EH (cell line): Measurements from ENCODE around the gene DENND6B.
"Not testable (repeated sequence)": the region's sequence is repeated elsewhere in the genome, so short reads cannot be mapped to it uniquely, and the experiment has no call there.

Experiments used
- DNase-seq: peaks from one replicate; pipeline ENCODE4 v3.0.0-alpha.2; 2015; ENCODE audit warnings: low read depth

DENND6B gene

DNA sequence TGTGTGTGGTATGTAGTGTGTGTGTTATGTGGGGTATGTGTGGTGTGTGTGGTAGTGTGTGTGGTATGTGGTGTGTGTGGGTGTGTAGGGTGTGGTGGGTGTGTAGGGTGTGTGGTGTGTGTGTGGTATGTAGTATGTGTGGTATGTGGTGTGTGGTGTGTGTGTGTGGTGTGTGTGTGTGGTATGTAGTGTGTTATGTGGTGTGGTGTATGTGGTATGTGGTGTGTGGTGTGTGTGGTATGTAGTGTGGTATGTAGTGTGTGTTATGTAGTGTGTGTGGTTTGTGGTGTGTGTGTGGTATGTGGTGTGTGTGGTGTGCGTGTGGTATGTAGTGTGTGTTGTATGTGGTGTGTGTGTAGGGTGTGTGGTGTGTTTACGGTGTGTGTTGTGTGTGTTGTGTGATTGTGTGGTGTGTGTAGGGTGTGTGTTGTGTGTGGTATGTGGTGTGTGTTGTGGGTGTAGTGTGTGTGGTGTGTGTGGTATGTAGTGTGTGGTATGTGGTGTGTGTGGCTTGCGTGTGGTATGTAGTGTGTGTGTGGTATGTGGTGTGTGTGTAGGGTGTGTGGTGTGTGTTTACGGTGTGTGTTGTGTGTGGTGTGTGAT is 12.1 kb upstream of the DENND6B start:
- peak; percentile 8 for DNase-seq

DNA sequence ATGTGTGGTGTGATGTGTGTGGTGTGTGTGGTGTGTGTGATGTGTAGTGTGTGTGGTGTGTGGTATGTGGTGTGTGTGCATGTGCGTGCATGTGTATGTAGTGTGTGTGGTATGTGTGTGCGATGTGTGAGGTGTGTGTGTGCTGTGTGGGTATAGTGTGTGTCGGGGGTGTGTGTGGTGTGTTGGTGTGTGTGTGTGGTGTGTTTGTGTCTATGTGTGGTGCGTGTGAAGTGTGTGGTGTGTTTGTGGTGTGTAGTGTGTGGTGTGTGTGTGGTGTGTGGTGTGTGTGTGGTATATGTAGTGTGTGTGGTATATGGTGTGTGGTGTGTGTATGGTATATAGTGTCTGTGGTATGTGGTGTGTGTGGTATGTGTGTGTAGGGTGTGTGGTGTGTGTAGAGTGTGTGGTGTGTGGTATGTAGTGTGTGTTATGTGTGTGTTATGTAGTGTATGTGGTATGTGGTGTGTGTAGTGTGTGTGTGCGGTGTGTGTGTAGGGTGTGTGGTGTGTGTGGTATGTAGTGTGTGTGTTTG is 11.3 kb upstream of the DENND6B start:
- no peak for DNase-seq

GRCh38 chr22:50337262-50338041 is 10.6 kb upstream of the DENND6B start:
- no peak for DNase-seq

GRCh38 chr22:50334433-50334832 is 7.6 kb upstream of the DENND6B start:
- not testable (repeated sequence) for DNase-seq

DNA sequence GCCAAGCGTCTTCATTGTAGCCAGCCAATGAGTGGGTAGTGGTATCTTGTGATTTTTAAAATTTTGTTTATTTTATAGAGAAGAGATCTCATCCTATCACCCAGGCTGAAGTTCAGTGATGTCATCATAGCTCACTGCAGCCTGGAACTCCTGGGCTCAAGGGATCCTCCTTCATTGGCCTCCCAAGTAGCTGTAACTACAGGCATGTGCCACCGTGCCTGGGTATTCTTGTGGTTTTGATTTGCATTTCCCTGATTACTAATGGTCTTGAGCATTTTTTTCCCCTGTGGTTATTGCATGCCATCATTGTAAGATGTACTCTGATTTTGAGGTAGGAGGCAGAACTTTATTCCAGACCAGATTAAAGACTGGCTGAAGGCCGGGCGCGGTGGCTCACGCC is 2.4 kb upstream of the DENND6B start:
- peak; percentile 75 for DNase-seq

- DNase-seq = no peak
Observed at GRCh38 chr22:50327711-50328019, 853 bp upstream of the DENND6B start.

GRCh38 chr22:50326225-50326955 is 422 bp downstream of the DENND6B start:
- DNase-seq = no peak

DNA sequence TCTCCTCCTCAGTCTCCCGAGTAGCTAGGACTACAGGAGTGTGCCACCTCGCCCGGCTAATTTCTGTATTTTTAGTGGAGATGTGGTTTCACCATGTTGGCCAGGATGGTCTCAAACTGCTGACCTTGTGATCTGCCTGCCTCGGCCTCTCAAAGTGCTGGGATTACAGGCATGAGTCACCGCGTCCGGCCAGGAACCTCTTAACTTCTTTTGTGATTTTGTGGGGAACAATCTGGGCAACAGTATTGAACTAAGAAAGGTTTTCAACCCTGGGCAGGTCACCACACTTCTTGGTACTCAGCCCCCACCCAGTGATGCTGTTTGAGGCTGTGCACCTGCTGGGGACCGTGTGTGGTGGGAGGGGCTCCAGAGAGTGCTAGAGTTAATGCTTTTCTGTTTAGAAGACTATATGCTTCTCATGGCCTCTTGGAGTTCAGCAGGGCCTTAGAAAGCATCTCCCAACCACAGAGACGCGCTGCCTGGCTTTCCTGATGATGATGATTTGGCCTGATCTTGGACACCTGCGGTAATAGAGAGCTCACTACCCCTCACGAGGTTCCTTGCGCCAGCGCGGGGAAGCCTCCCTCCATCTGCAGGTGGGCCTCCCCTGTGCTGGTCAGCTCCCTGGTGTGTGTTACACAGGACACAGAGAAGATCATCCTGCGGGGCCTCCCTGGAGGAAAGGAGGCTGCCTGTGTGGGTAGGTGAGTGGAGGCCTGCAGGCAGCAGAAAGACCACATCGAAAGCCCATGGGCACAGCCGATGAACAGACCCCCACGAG is 1.2 kb downstream of the DENND6B start:
- DNase-seq = no peak

- DNase-seq = no peak
Observed at GRCh38 chr22:50323900-50324299, 2.9 kb downstream of the DENND6B start.

DNA sequence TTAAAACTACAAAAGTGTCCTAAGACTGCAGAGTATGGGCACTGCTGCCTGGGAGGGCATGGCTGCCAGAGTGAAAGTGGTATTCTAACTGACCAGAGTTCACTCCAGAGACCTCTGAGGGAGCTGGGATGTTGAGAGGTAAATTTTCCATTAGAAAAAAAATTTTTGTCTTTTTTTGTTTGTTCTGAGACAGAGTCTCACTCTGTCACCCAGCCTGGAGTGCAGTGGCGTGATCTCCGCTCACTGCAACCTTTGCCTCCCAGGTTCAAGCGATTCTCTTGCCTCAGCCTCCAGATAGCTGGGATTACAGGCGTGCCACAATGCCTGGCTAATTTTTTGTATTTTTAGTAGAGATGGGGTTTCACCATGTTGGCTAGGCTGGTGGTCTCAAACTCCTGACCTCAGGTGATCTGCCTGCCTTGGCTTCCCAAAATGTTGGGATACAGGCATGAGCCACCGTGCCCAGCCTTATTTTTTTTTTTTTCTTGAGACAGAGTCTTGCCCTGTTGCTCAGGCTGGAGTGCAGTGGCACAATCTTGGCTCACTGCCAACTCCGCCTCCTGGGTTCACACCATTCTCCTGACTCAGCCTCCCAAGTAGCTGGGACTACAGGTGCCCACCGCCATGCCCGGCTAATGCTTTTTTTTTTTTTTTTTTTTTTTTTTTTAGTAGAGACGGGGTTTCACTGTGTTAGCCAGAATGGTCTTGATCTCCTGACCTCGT is 4.3 kb downstream of the DENND6B start:
- DNase-seq = not testable (repeated sequence)

GRCh38 chr22:50320671-50321325 is 6.0 kb downstream of the DENND6B start:
- no peak for DNase-seq

GRCh38 chr22:50320116-50320515 is 6.7 kb downstream of the DENND6B start:
- no peak for DNase-seq

GRCh38 chr22:50319503-50319951 is 7.3 kb downstream of the DENND6B start:
- no peak for DNase-seq

DNA sequence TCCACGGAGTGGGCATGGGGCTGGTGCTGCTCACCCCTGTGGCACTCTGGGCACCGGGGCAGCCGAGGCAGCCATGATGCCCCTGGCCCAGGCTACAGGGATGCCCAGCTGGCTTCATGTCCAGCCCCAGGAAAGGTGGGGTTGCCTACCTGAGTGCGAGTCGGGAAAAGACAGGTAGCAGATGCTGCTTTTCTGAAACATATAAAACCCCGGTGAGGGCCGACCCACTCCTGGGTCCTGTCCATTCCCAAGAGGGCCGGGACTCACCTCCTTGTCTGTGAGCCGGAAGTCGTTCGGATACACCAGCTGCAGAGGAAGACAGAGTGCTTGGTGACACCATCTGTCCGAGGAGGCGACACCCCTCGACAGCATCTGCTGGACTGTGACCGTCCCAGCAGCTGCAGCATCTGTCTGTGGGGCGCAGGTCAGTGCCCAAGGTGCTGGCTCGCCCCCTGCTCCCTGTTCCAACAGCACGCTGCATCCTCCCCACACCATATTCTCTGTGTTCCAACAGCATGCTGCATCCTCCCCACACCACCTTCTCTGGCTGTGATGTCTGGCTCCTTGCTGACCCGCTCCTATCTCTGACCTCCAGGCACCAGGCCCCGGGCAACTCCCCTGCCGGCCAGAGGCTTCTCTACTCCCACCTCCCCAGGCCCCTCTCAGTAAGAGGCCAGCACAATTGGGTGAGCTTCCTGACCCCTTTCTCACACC is 8.0 kb downstream of the DENND6B start:
- no peak for DNase-seq

DNA sequence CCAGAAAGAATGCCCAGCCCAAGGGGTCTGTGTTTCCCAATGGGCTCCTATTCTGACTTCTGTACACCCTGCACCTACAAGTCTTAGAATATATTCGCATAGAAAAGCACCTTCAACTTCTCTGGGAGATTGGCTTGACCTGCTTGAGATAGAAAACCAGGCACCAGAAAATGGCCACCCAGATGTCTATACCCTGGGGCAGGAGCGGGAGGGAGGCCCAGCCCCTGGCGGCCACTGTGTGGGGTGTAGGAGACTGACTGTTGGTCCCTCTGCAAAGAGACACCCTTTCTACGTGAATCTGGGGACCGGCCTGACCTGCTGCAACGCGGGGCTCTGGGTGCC is 8.5 kb downstream of the DENND6B start:
- DNase-seq = no peak

- no peak for DNase-seq
Observed at GRCh38 chr22:50317674-50318073, 9.1 kb downstream of the DENND6B start.

DNA sequence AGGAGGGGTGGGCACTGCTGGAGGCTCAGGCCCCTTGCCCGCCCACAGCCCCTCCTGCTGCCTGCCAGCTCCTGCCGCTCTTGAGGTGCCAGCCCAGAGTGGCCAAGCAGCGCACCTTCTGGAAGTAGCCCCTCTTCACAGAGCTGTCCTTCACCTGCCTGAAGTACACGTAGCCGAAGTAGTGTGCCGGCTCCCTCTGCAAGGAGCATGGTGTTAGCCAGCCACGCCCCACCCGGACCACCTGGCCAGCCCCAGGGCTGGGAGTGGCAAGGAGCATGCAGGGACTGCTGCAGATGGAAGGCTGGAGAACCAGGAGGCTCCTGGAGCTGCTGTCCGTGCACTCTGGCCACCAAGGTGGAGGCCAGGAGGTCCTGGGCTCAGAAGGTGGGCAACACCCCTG is 9.6 kb downstream of the DENND6B start:
- DNase-seq = no peak

- DNase-seq = no peak
Observed at GRCh38 chr22:50316114-50317065, 10.4 kb downstream of the DENND6B start.
